ENCODE results near the gene TMED9. TPM values are rescaled to one million over a fixed set of nuclear protein-coding genes. Genes with fewer than 3 reads are reported as not detected.
"Not testable (repeated sequence)": the region's sequence is repeated elsewhere in the genome, so short reads cannot be mapped to it uniquely, and the experiment has no call there.

TMED9 gene
- polyA plus RNA-seq, 1 donor from 2014 or later = 96.6 TPM

DNA sequence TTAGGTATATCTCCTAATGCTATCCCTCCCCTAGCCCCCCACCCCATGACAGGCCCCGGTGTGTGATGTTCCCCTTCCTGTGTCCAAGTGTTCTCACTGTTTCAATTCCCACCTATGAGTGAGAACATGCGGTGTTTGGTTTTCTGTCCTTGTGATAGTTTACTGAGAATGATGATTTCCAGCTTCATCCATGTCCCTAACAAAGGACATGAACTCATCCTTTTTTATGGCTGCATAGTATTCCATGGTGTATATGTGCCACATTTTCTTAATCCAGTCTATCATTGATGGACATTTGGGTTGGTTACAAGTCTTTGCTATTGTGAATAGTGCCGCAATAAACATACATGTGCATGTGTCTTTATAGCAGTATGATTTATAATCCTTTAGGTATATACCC is 42.9 kb downstream of the TMED9 start:
- H3K4me1 Mint-ChIP-seq, H3K9me3 Mint-ChIP-seq, H3K27me3 Mint-ChIP-seq, H3K4me3 Mint-ChIP-seq, H3K36me3 Mint-ChIP-seq, H3K27ac Mint-ChIP-seq: not testable (repeated sequence)

DNA sequence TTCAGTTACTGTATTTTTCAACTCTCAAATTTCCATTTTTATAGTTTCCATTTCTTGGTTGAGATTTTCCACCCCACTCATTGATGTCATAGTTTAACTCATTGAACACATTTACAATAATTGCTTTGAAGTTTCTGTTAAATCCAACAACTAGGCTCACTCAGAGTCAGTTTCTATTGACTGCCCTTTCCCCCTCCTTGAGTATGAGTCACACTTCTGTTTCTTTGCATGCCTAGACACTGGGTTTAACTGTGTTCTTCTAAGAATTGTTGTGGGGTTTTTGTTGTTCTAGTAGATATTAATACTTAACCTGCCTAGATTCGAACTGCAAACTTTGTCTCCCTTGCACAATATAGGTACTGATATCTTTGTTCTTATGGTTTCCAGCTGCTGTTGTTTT is 53.5 kb downstream of the TMED9 start:
- H3K4me1 Mint-ChIP-seq, H3K27me3 Mint-ChIP-seq, H3K4me3 Mint-ChIP-seq, H3K36me3 Mint-ChIP-seq, H3K27ac Mint-ChIP-seq, H3K9me3 Mint-ChIP-seq: not testable (repeated sequence)

Other genes with a start within 250 kb of the TMED9 start
- gene LMAN2, start 240.5 kb upstream of the TMED9 start, polyA plus RNA-seq = 171 TPM
- gene RGS14, start 234.3 kb upstream of the TMED9 start, polyA plus RNA-seq = 49.5 TPM
- gene SLC34A1, start 207.8 kb upstream of the TMED9 start, polyA plus RNA-seq = not detected
- gene PFN3, start 191.5 kb upstream of the TMED9 start, polyA plus RNA-seq = not detected
- 0.78 TPM for gene F12, start 182.6 kb upstream of the TMED9 start, polyA plus RNA-seq
- gene GRK6, start 165.5 kb upstream of the TMED9 start, polyA plus RNA-seq = 107 TPM
- gene PRR7, start 145.4 kb upstream of the TMED9 start, polyA plus RNA-seq = 23.1 TPM
- gene DBN1, start 118.6 kb upstream of the TMED9 start, polyA plus RNA-seq = 0.54 TPM
- 16.3 TPM for gene PDLIM7, start 94.6 kb upstream of the TMED9 start, polyA plus RNA-seq
- gene DOK3, start 82.4 kb upstream of the TMED9 start, polyA plus RNA-seq = 154 TPM
- 74.2 TPM for gene DDX41, start 75.2 kb upstream of the TMED9 start, polyA plus RNA-seq
- 4.5 TPM for gene FAM193B, start 37.6 kb upstream of the TMED9 start, polyA plus RNA-seq
- 26.4 TPM for gene B4GALT7, start 7.9 kb downstream of the TMED9 start, polyA plus RNA-seq
- not detected for gene FAM153A, start 190.7 kb downstream of the TMED9 start, polyA plus RNA-seq